Fibroblast of villous mesenchyme (primary cell): ENCODE results near the gene CCDC88B. TPM values are rescaled to one million over a fixed set of nuclear protein-coding genes. Genes with fewer than 3 reads are reported as not detected.

ENCODE experiments used
- DNase-seq: peaks from one replicate; pipeline ENCODE4 v3.0.0-alpha.2; 2010; ENCODE audit warnings: low read depth
- H3K4me3 ChIP-seq: 2 replicates; pipeline ENCODE4 v1.5.1; 2011; ENCODE audit warnings: low read depth, mild to moderate bottlenecking, low read length
- CTCF ChIP-seq: IDR thresholded peaks from 2 replicates; pipeline ENCODE4 v1.5.1; 2012; ENCODE audit warnings: low read depth, mild to moderate bottlenecking, low read length; ENCODE audit not compliant: insufficient read depth
- small RNA-seq: library from RNA; depleted of rRNA; stranded (forward); fragments of <200 nt; gene quantifications from one replicate; pipeline ENCODE3, GENCODE V24; 2012
- total RNA-seq: library from RNA; depleted of rRNA; stranded (reverse); fragments of >200 nt; gene quantifications from 2 replicates; pipeline ENCODE4 v1.2.3, GENCODE V29; 2012

The CCDC88B gene
- total RNA-seq, 1 donor, result 1.7 TPM

- no peak for TF ChIP-seq CTCF
- no peak overlapping the region for H3K4me3 ChIP-seq
- no peak for DNase-seq
Observed at GRCh38 chr11:64400667-64401066, 60.7 kb downstream of the CCDC88B start.

GRCh38 chr11:64401775-64402174 is 61.8 kb downstream of the CCDC88B start:
- no peak for TF ChIP-seq CTCF
- H3K4me3 ChIP-seq, result no peak overlapping the region
- no peak for DNase-seq

GRCh38 chr11:64403106-64403505 is 63.1 kb downstream of the CCDC88B start:
- DNase-seq, result no peak
- no peak for TF ChIP-seq CTCF
- no peak overlapping the region for H3K4me3 ChIP-seq

GRCh38 chr11:64406221-64406946 is 66.4 kb downstream of the CCDC88B start:
- no peak overlapping the region for H3K4me3 ChIP-seq
- no peak for TF ChIP-seq CTCF
- DNase-seq, result peak; percentile 38

Small RNAs within 50 kb of the gene (small RNA-seq; reads per million reads assigned to genes)
- gene MIR1237 (not detected), gene MIR7155 (not detected), gene RF00019 (not detected)

Other genes starting within 250 kb of the CCDC88B start
- 8.6 and 12.9 TPM in 2 replicates for gene MACROD1, start 174.1 kb upstream of the CCDC88B start, total RNA-seq
- gene STIP1, start 154.0 kb upstream of the CCDC88B start, total RNA-seq, result 149 and 206 TPM in 2 replicates
- gene FERMT3, start 133.5 kb upstream of the CCDC88B start, total RNA-seq, result 4.3 and 7.4 TPM in 2 replicates
- 32.4 and 33.2 TPM in 2 replicates for gene TRPT1, start 114.0 kb upstream of the CCDC88B start, total RNA-seq
- 43.6 and 80.5 TPM in 2 replicates for gene NUDT22, start 113.9 kb upstream of the CCDC88B start, total RNA-seq
- gene DNAJC4, start 109.7 kb upstream of the CCDC88B start, total RNA-seq, result 6.5 and 9.3 TPM in 2 replicates
- 17.7 and 21.9 TPM in 2 replicates for gene VEGFB, start 105.6 kb upstream of the CCDC88B start, total RNA-seq
- gene FKBP2, start 99.1 kb upstream of the CCDC88B start, total RNA-seq, result 46.7 and 47.5 TPM in 2 replicates
- gene PPP1R14B, start 93.3 kb upstream of the CCDC88B start, total RNA-seq, result 155 and 175 TPM in 2 replicates
- gene PLCB3, start 88.7 kb upstream of the CCDC88B start, total RNA-seq, result 53.8 and 66.5 TPM in 2 replicates
- 64.3 and 86.7 TPM in 2 replicates for gene BAD, start 55.5 kb upstream of the CCDC88B start, total RNA-seq
- gene GPR137, start 54.4 kb upstream of the CCDC88B start, total RNA-seq, result 10.6 and 10.8 TPM in 2 replicates
- gene KCNK4, start 48.9 kb upstream of the CCDC88B start, total RNA-seq, result under 0.01 TPM in 1 of 2 replicates, not detected in the other
- 0.32 TPM in 1 of 2 replicates, not detected in the other for gene CATSPERZ, start 39.8 kb upstream of the CCDC88B start, total RNA-seq
- gene ESRRA, start 34.7 kb upstream of the CCDC88B start, total RNA-seq, result 19.3 and 23.3 TPM in 2 replicates
- gene TRMT112, start 22.6 kb upstream of the CCDC88B start, total RNA-seq, result 144 and 155 TPM in 2 replicates
- 211 and 230 TPM in 2 replicates for gene PRDX5, start 22.1 kb upstream of the CCDC88B start, total RNA-seq
- gene RPS6KA4, start 19.0 kb downstream of the CCDC88B start, total RNA-seq, result 35.8 and 48.0 TPM in 2 replicates
- under 0.01 TPM in 1 of 2 replicates, not detected in the other for gene SLC22A11, start 215.7 kb downstream of the CCDC88B start, total RNA-seq